ENCODE results near the gene HDAC2.

DNA sequence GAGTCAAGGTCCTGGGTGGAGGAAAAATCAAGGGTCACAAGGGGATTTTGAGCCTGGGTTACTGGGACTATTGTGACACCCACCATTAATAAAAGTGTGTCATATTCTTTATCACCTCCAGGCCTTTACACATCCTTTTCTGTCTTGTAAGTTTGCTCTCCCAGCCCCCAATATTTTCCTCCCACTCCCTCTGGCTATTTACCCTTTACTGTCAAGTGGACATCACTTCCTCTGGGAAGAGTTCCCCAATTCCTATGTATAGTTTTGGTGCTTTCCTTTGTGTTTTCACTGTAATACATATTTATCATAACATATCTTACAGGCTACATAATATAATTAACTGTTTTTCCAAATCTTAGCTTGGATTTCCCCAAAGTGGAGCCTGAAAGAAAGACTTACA is 77.5 kb downstream of the HDAC2 start:
- TF ChIP-seq, protein P1, sequence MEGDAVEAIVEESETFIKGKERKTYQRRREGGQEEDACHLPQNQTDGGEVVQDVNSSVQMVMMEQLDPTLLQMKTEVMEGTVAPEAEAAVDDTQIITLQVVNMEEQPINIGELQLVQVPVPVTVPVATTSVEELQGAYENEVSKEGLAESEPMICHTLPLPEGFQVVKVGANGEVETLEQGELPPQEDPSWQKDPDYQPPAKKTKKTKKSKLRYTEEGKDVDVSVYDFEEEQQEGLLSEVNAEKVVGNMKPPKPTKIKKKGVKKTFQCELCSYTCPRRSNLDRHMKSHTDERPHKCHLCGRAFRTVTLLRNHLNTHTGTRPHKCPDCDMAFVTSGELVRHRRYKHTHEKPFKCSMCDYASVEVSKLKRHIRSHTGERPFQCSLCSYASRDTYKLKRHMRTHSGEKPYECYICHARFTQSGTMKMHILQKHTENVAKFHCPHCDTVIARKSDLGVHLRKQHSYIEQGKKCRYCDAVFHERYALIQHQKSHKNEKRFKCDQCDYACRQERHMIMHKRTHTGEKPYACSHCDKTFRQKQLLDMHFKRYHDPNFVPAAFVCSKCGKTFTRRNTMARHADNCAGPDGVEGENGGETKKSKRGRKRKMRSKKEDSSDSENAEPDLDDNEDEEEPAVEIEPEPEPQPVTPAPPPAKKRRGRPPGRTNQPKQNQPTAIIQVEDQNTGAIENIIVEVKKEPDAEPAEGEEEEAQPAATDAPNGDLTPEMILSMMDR (IDR thresholded peaks at IDR 0.05): no peak
- no peak for TF ChIP-seq POLR2A (IDR thresholded peaks at IDR 0.05)

Measured in adrenal gland (tissue), 5 donors.